Hepatocyte (in vitro differentiated cells): ENCODE results near the gene LYL1. TPM values are rescaled to one million over a fixed set of nuclear protein-coding genes. Genes with fewer than 3 reads are reported as not detected.

Source experiments
- DNase-seq: peaks from one replicate; pipeline ENCODE4 v3.0.0-alpha.2; 2016; ENCODE audit warnings: low spot score
- H2AFZ ChIP-seq: fragments of 200-600 bp; sonication (generic); 2 replicates; pipeline ENCODE4 v1.6.0; 2016; ENCODE audit warnings: antibody characterized with exemption, mild to moderate bottlenecking
- H3K27ac ChIP-seq: fragments of 200-600 bp; sonication (generic); 2 replicates; pipeline ENCODE4 v1.5.1; 2016; ENCODE audit warnings: mild to moderate bottlenecking
- H3K27me3 ChIP-seq: fragments of 200-600 bp; sonication (generic); 2 replicates; pipeline ENCODE4 v1.6.1; 2016
- H3K36me3 ChIP-seq: fragments of 200-600 bp; sonication (generic); replicated peaks from 2 replicates; pipeline ENCODE4 v1.5.1; 2016; ENCODE audit warnings: low read depth; ENCODE audit not compliant: insufficient read depth
- H3K4me1 ChIP-seq: fragments of 200-600 bp; sonication (generic); 2 replicates; pipeline ENCODE4 v1.5.1; 2016; ENCODE audit warnings: mild to moderate bottlenecking, moderate library complexity; ENCODE audit not compliant: insufficient read depth
- H3K4me2 ChIP-seq: fragments of 200-600 bp; sonication (generic); 2 replicates; pipeline ENCODE4 v1.6.0; 2016
- H3K4me3 ChIP-seq: fragments of 200-600 bp; sonication (generic); 2 replicates; pipeline ENCODE4 v1.5.1; 2016; ENCODE audit warnings: mild to moderate bottlenecking
- H3K79me2 ChIP-seq: fragments of 200-600 bp; sonication (generic); 2 replicates; pipeline ENCODE4 v1.6.0; 2017; ENCODE audit warnings: mild to moderate bottlenecking
- H3K9me2 ChIP-seq: fragments of 200-600 bp; sonication (generic); replicated peaks from 2 replicates; pipeline ENCODE4 v1.6.0; 2017; ENCODE audit warnings: mild to moderate bottlenecking; ENCODE audit not compliant: insufficient read depth
- H3K9me3 ChIP-seq: fragments of 200-600 bp; sonication (generic); 2 replicates; pipeline ENCODE4 v1.5.1; 2016; ENCODE audit warnings: low read depth, mild to moderate bottlenecking
- H4K20me1 ChIP-seq: fragments of 200-600 bp; sonication (generic); 2 replicates; pipeline ENCODE4 v1.6.0; 2016; ENCODE audit warnings: mild to moderate bottlenecking; ENCODE audit not compliant: insufficient read depth, poor library complexity, severe bottlenecking
- CTCF ChIP-seq: fragments of 200-600 bp; sonication (generic); IDR thresholded peaks from 2 replicates; pipeline ENCODE4 v1.5.1; 2016; ENCODE audit warnings: antibody characterized with exemption, mild to moderate bottlenecking; ENCODE audit not compliant: poor library complexity
- EZH2 ChIP-seq: fragments of 200-600 bp; sonication (generic); IDR thresholded peaks from 2 replicates; pipeline ENCODE4 v1.6.1; 2016; ENCODE audit warnings: antibody characterized with exemption, mild to moderate bottlenecking, borderline replicate concordance
- EZH2phosphoT487 ChIP-seq: fragments of 200-600 bp; sonication (generic); IDR thresholded peaks from one replicate; pipeline ENCODE4 v1.6.1; 2018; ENCODE audit warnings: antibody characterized with exemption, mild to moderate bottlenecking, low read depth, moderate library complexity; ENCODE audit not compliant: unreplicated experiment, severe bottlenecking
- WGBS: methylation state at CpG from one replicate; pipeline ENCODE4 v1.1.6; 2016; ENCODE audit warnings: low lambda C conversion rate; ENCODE audit errors: missing lambda C conversion rate; 5-methylcytosine and 5-hydroxymethylcytosine counted together
- polyA plus RNA-seq: library from polyadenylated mRNA; unstranded; fragments of >200 nt; fragmentation: Nextera tagmentation; extraction: Ambion mirVana; gene quantifications from 2 replicates; pipeline ENCODE4 v1.2.1, GENCODE V29; 2016
- total RNA-seq: library from RNA; depleted of rRNA; stranded (reverse); fragments of >200 nt; gene quantifications from 2 replicates; pipeline ENCODE4 v1.2.3, GENCODE V29; 2014

The LYL1 gene
- total and polyA plus RNA-seq, 2 experiments from 2014 or later = 0.47 to 1.4 TPM

- Histone ChIP-seq H3K4me1 (peaks cover 12% of the 10 kb centered on the region), H3K9me2 (no peaks in the 10 kb centered on the region), H3K4me2 (no peak overlapping the region), H4K20me1 (no peaks in the 10 kb centered on the region), H3K36me3 (no peaks in the 10 kb centered on the region), H3K27me3 (no peaks in the 10 kb centered on the region), H3K9me3 (no peaks in the 10 kb centered on the region), H3K27ac (no peak overlapping the region), H2AFZ (no peak overlapping the region), H3K4me3 (no peak overlapping the region), H3K79me2 (peaks cover 15% of the 10 kb centered on the region)
- no peak for DNase-seq
- 94% methylated on average over 10 of the region's 10 CpGs for WGBS
- TF ChIP-seq EZH2 (no peak), CTCF (no peak), EZH2phosphoT487 (no peak)
These were observed 9.9 kb upstream of the LYL1 start for GRCh38 chr19:13112555-13112954.

- Histone ChIP-seq H3K4me3 (no peak overlapping the region), H3K27ac (no peak overlapping the region), H3K27me3 (no peaks in the 10 kb centered on the region), H2AFZ (no peak overlapping the region), H3K36me3 (no peaks in the 10 kb centered on the region), H3K79me2 (peaks cover 5% of the 10 kb centered on the region), H3K9me3 (no peaks in the 10 kb centered on the region), H3K4me2 (no peak overlapping the region), H3K9me2 (no peaks in the 10 kb centered on the region), H3K4me1 (no peaks in the 10 kb centered on the region), H4K20me1 (no peaks in the 10 kb centered on the region)
- no peak for DNase-seq
- 99% methylated on average over 10 of the region's 15 CpGs for WGBS
- TF ChIP-seq EZH2 (no peak), CTCF (no peak), EZH2phosphoT487 (no peak)
These were observed 7.5 kb upstream of the LYL1 start for GRCh38 chr19:13110099-13110610.

GRCh38 chr19:13109361-13110098 is 6.9 kb upstream of the LYL1 start:
- no peak overlapping the region for H3K4me2 ChIP-seq
- TF ChIP-seq CTCF (no peak), EZH2 (no peak), EZH2phosphoT487 (no peak)
- no peak overlapping the region for H2AFZ ChIP-seq
- no peaks in the 10 kb centered on the region for H3K79me2 ChIP-seq
- H3K4me1 ChIP-seq = no peaks in the 10 kb centered on the region
- DNase-seq = no peak
- H3K27me3 ChIP-seq = no peaks in the 10 kb centered on the region
- H3K36me3 ChIP-seq = no peaks in the 10 kb centered on the region
- no peaks in the 10 kb centered on the region for H3K9me2 ChIP-seq
- WGBS = 98% methylated on average over 30 of the region's 30 CpGs
- H3K4me3 ChIP-seq = no peak overlapping the region
- H3K9me3 ChIP-seq = no peaks in the 10 kb centered on the region
- no peaks in the 10 kb centered on the region for H4K20me1 ChIP-seq
- no peak overlapping the region for H3K27ac ChIP-seq
